Cardiac fibroblast (primary cell): ENCODE measurements around the gene EPHA10.

Source experiments
- DNase-seq, 2 donors: peaks; one replicate each; pipeline versions ENCODE4 v3.0.0 to v3.0.0-alpha.2; 2010; ENCODE audit warnings: low read depth in 2 of 2
- H3K4me3 ChIP-seq, 2 donors: replicated peaks in 1 of 2; 1 replicate in 1 of 2; 2 replicates in 1 of 2; pipeline ENCODE4 v1.5.1; 2011; ENCODE audit warnings: low read depth in 2 of 2, low read length in 2 of 2, mild to moderate bottlenecking in 2 of 2, moderate library complexity in 1 of 2
- TF ChIP-seq, protein P1 (sequence below): IDR thresholded peaks from one replicate; pipeline ENCODE4 v1.5.1; 2011; ENCODE audit warnings: low read depth, mild to moderate bottlenecking, low read length, inconsistent platforms

Gene EPHA10

DNA sequence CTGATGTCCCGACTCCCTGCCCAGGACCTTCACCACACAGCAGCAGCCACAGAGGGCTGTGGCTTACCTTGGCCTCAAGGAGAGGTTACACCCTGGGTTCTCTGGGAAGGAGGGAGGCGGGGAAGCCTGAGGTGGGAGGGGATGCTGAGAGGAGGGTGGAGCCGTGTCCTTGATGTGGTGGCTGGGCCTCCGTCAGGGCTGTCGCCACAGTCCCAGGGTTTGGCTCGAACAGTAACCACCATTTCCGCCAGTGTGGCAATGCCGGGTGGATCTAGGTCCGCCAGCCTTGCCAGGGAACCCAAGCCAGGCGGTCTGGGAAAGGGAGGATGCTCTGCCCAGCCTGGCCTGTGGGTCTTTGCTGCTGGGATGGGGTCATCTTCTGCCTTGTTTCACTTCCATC is 91.0 kb downstream of the EPHA10 start:
- no peak for DNase-seq
- TF ChIP-seq, protein P1, sequence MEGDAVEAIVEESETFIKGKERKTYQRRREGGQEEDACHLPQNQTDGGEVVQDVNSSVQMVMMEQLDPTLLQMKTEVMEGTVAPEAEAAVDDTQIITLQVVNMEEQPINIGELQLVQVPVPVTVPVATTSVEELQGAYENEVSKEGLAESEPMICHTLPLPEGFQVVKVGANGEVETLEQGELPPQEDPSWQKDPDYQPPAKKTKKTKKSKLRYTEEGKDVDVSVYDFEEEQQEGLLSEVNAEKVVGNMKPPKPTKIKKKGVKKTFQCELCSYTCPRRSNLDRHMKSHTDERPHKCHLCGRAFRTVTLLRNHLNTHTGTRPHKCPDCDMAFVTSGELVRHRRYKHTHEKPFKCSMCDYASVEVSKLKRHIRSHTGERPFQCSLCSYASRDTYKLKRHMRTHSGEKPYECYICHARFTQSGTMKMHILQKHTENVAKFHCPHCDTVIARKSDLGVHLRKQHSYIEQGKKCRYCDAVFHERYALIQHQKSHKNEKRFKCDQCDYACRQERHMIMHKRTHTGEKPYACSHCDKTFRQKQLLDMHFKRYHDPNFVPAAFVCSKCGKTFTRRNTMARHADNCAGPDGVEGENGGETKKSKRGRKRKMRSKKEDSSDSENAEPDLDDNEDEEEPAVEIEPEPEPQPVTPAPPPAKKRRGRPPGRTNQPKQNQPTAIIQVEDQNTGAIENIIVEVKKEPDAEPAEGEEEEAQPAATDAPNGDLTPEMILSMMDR: no peak

GRCh38 chr1:37672136-37672870 is 92.6 kb downstream of the EPHA10 start:
- TF ChIP-seq, protein P1: no peak

More for the DNA sequence above, 91.0 kb downstream of the EPHA10 start:
- no peak overlapping the region for H3K4me3 ChIP-seq

DNA sequence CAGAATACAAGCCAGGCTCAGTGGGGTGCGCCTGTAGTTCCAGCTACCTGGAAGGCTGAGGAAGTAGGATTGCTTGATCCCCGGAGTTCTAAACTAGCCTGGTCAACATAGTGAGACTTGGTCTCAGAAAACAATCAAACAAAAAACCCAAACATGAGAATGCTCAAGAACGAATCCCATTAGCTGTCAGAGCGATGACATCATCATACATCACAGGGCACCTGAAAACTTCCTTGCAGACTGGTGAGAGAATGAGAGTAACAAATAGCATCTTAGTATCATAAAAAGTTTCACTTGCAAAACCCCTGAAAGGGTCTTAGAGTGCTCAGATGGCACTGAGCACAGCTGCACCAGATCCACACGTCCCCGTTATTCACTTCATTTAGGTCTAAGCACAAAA is 93.7 kb downstream of the EPHA10 start:
- H3K4me3 ChIP-seq: no peak overlapping the region
- DNase-seq: no peak
- TF ChIP-seq, protein P1: no peak

More at GRCh38 chr1:37672136-37672870, 92.6 kb downstream of the EPHA10 start:
- DNase-seq: no peak
- no peak overlapping the region for H3K4me3 ChIP-seq

DNA sequence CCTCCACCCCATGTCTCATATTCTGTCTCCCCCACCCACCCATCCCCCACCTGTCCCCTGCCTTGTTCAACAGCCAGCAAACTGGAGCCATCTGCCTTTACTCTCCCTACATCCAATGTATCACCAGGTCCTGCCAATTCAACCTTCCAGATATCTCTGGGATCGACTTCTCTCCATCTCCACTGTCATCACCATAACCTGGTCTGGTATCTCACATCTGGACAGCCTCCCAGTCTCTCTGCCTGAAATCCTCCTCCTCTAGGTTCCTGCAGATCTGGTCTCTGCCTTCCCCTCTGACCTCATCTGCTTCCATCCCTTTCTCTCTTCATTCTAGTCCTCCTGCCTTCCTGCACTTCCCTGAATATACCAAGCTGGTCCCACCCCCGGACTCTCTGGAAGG is 94.8 kb downstream of the EPHA10 start:
- TF ChIP-seq, protein P1: no peak
- no peak overlapping the region for H3K4me3 ChIP-seq
- DNase-seq: no peak

DNA sequence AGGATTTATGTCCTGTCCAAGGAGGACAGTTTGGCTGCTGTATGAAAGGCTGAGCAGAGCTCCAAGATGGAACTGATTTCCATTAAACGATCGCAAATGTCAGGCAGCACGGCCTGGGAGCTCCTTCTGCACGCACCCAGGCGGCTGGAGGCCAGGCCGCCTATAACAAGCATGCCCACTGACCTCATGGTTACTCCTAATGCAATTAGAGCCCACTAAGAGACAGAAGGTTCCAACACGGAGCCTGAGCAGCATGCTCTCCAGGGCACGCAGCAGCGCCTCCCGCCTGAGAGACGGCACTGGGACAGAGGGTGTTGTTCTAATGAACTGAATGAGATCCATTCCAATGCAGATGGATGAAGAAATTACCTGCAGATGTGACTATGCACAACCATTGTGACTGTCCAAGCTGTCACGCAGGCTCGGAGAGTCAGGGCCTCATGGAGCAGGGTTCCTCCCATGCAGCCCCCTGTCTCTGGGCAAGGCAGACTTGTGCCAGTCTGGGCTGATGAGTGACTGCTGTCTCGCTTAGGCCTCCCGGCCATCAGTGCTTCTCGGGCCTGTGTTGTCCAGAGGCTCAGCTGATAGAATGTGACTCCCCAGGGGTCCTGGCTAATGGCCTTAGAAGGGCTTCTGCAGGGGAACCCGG is 97.8 kb downstream of the EPHA10 start:
- no peak for DNase-seq
- TF ChIP-seq, protein P1: no peak
- H3K4me3 ChIP-seq: no peak overlapping the region

DNA sequence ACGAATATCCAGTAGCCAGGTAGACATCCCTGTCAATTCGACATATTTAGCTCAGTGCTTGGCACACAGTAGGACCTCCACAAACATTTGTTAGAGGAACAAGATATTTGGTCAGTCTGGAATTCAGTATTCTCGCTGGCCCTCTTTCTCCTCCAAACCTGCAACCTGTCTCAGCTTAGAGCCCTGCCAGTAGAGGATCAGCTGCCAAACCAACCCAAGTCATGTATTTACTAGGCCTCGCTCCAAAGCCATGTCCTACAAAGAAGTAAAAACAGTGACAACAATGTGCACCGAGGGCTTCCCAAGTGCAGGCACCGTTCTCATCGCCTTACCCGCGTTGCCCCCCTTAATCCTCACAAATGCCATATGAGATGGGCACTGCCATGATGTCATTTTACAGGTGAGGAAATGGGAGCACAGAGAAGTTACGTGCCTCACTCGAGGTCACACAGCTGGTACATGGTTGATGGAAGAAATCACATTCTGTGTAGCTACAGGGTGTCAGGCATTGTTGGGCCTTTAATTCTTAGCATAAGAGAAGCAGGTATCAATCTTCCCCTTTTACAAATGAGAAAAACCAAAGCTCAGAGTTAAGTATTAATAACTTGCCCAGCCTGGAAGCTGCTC is 98.6 kb downstream of the EPHA10 start:
- TF ChIP-seq, protein P1: no peak
- no peak overlapping the region for H3K4me3 ChIP-seq
- DNase-seq: no peak
